Neutrophil (primary cell): ENCODE results near the gene HS6ST3.

ENCODE experiments used
- H3K27ac ChIP-seq: fragments of 200-600 bp; sonication (generic); 2 replicates; pipeline ENCODE4 v1.5.1; 2016; ENCODE audit warnings: mild to moderate bottlenecking, moderate library complexity
- H3K27me3 ChIP-seq: fragments of 200-600 bp; sonication (generic); 2 replicates; pipeline ENCODE4 v1.6.0; 2016; ENCODE audit warnings: mild to moderate bottlenecking
- H3K36me3 ChIP-seq: fragments of 200-600 bp; sonication (generic); 2 replicates; pipeline ENCODE4 v1.5.1; 2017
- H3K4me1 ChIP-seq, 2 experiments: fragments of 200-600 bp in 1 of 2; sonication (generic) in 1 of 2; 1 replicate in 1 of 2; 2 replicates in 1 of 2; pipeline versions ENCODE4 v1.5.1 to v1.6.1; 2013 to 2016; ENCODE audit warnings: low read depth in 1 of 2, low read length in 1 of 2, mild to moderate bottlenecking in 1 of 2, moderate library complexity in 1 of 2; ENCODE audit not compliant: control insufficient read depth in 1 of 2, insufficient read depth in 1 of 2
- H3K4me3 ChIP-seq, 2 experiments: fragments of 200-600 bp in 1 of 2; sonication (generic) in 1 of 2; 1 replicate in 1 of 2; 2 replicates in 1 of 2; pipeline ENCODE4 v1.5.1; 2013 to 2016; ENCODE audit warnings: low read depth in 1 of 2, low read length in 1 of 2, mild to moderate bottlenecking in 1 of 2, moderate library complexity in 1 of 2
- H3K9me3 ChIP-seq: fragments of 200-600 bp; sonication (generic); 2 replicates; pipeline ENCODE4 v1.5.1; 2016
- CTCF ChIP-seq: fragments of 200-600 bp; sonication (generic); IDR thresholded peaks from 2 replicates; pipeline ENCODE4 v1.5.1; 2016; ENCODE audit warnings: antibody characterized with exemption

HS6ST3 gene

GRCh38 chr13:96403241-96403640 lies 313.3 kb downstream of the HS6ST3 start:
- Histone ChIP-seq H3K27me3 (no peaks in the 10 kb centered on the region), H3K9me3 (no peaks in the 10 kb centered on the region), H3K27ac (no peak overlapping the region), H3K36me3 (no peaks in the 10 kb centered on the region), H3K4me3 (no peak overlapping the region), H3K4me1 (no peaks in the 10 kb centered on the region)
- TF ChIP-seq CTCF = no peak

- no peaks in the 10 kb centered on the region for H3K9me3 ChIP-seq
- no peaks in the 10 kb centered on the region for H3K36me3 ChIP-seq
- no peaks in the 10 kb centered on the region for H3K4me1 ChIP-seq
- no peak overlapping the region for H3K4me3 ChIP-seq
- no peak overlapping the region for H3K27ac ChIP-seq
- no peak for TF ChIP-seq CTCF
- H3K27me3 ChIP-seq = no peaks in the 10 kb centered on the region
Measured at GRCh38 chr13:96403651-96404050, 313.7 kb downstream of the HS6ST3 start.

- Histone ChIP-seq H3K4me3 (no peak overlapping the region), H3K9me3 (no peaks in the 10 kb centered on the region), H3K4me1 (no peaks in the 10 kb centered on the region), H3K27me3 (no peaks in the 10 kb centered on the region), H3K36me3 (no peaks in the 10 kb centered on the region), H3K27ac (no peak overlapping the region)
- TF ChIP-seq CTCF = no peak
Measured at GRCh38 chr13:96415831-96416385, 326.0 kb downstream of the HS6ST3 start.

GRCh38 chr13:96417939-96418685 lies 328.2 kb downstream of the HS6ST3 start:
- Histone ChIP-seq H3K27ac (no peak overlapping the region), H3K36me3 (no peaks in the 10 kb centered on the region), H3K4me1 (no peaks in the 10 kb centered on the region), H3K9me3 (no peaks in the 10 kb centered on the region), H3K4me3 (no peak overlapping the region), H3K27me3 (no peaks in the 10 kb centered on the region)
- no peak for TF ChIP-seq CTCF

GRCh38 chr13:96421314-96421713 lies 331.4 kb downstream of the HS6ST3 start:
- Histone ChIP-seq H3K36me3 (no peaks in the 10 kb centered on the region), H3K4me3 (no peak overlapping the region), H3K9me3 (no peaks in the 10 kb centered on the region), H3K27me3 (no peaks in the 10 kb centered on the region), H3K4me1 (no peaks in the 10 kb centered on the region), H3K27ac (no peak overlapping the region)
- TF ChIP-seq CTCF = no peak
